ENCODE measurements around the gene FGD6.

DNA sequence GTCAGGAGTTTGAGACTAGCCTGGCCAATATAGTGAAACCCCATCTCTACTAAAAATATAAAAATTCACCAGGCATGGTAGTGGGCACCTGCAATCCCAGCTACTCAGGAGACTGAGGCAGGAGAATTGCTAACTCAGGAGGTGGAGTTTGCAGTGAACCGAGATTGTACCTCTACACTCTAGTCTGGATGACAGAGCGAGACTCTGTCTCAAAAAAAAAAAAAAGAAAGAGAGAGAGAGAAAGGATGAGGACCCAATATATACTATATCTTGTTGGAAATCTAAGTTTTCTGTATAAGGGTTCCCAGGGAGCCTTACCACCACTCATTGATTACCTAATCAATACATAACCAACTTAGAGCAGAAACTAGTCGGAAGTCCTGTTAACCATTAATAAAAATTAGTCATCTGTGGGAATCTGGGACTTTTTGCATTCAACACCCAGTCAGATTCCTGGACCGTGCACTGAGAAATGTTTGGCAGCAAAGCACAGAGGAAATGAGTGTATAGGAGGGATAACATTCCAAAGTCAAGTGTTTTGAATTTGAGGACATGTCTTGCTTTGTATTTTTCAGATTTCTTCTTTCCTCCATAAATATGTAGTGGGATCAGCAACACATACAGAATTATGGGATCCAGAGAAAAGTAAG, 99.0 kb downstream of the FGD6 start:
- TF ChIP-seq, protein P1, sequence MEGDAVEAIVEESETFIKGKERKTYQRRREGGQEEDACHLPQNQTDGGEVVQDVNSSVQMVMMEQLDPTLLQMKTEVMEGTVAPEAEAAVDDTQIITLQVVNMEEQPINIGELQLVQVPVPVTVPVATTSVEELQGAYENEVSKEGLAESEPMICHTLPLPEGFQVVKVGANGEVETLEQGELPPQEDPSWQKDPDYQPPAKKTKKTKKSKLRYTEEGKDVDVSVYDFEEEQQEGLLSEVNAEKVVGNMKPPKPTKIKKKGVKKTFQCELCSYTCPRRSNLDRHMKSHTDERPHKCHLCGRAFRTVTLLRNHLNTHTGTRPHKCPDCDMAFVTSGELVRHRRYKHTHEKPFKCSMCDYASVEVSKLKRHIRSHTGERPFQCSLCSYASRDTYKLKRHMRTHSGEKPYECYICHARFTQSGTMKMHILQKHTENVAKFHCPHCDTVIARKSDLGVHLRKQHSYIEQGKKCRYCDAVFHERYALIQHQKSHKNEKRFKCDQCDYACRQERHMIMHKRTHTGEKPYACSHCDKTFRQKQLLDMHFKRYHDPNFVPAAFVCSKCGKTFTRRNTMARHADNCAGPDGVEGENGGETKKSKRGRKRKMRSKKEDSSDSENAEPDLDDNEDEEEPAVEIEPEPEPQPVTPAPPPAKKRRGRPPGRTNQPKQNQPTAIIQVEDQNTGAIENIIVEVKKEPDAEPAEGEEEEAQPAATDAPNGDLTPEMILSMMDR (IDR thresholded peaks at IDR 0.05) = no peak
- TF ChIP-seq POLR2A (IDR thresholded peaks at IDR 0.05) = no peak

All from right lobe of liver (tissue), 4 donors.